K562 (cell line): Measurements from ENCODE around the gene SLC16A10. TPM values are rescaled to one million over a fixed set of nuclear protein-coding genes. Genes with fewer than 3 reads are reported as not detected.
"Not testable (repeated sequence)": the region's sequence is repeated elsewhere in the genome, so short reads cannot be mapped to it uniquely, and the experiment has no call there.

ENCODE experiments used
- ATAC-seq: fragments of 200-7000 bp; cut with Tn5 transposase; 3 replicates; pipeline ENCODE4 v1.9.1; 2020; ENCODE audit warnings: moderate library complexity
- BruUV-seq: library from RNA; stranded (reverse); fragments of 400-500 nt; replicated peaks from 2 replicates; lab custom pipeline; 2021; lab: Mats Ljungman, UMichigan
- CTCF ChIA-PET: fragments of 300-600 bp; formaldehyde crosslinking; extraction: SDS; loops from one replicate; lab custom pipeline; 2021; ENCODE audit warnings: low intra/inter-chr PET ratio; lab: Yijun Ruan, JAX
- POLR2A ChIA-PET: fragments of 300-600, 350-650 bp; sonication (Branson Sonifier 250); formaldehyde crosslinking; extraction: SDS; loops from one replicate; lab custom pipeline; 2021; ENCODE audit warnings: antibody characterized with exemption, inconsistent platforms; lab: Yijun Ruan, JAX
- DNase-seq, 4 experiments: peaks; one replicate each; pipeline versions ENCODE4 v3.0.0 to v3.0.0-alpha.2; 2011 to 2018; ENCODE audit warnings: low spot score in 3 of 4, mixed read lengths in 3 of 4; ENCODE audit errors: extremely low read depth in 1 of 4
- FAIRE-seq: peaks from 2 replicates; lab custom pipeline; 2011; peaks lifted over from hg19 to GRCh38; lab: Jason Lieb, UNC
- H2AFZ ChIP-seq: 2 replicates; pipeline ENCODE4 v1.6.0; 2011; ENCODE audit warnings: low read depth, low read length, control low read depth, inconsistent platforms
- H3K27ac ChIP-seq: fragments of 200-600 bp; 3 replicates; pipeline ENCODE4 v1.8.0; 2011; ENCODE audit warnings: low read depth, mild to moderate bottlenecking, control low read depth, inconsistent platforms, low read length, moderate library complexity, mixed read lengths; ENCODE audit errors: extremely low read depth
- H3K27me3 ChIP-seq, 2 experiments: fragments of 300-600 bp in 1 of 2; 2 replicates in 1 of 2; 3 replicates in 1 of 2; pipeline versions ENCODE4 v1.6.0 to v1.8.0; 2011; ENCODE audit warnings: inconsistent platforms in 2 of 2, low read length in 2 of 2, mild to moderate bottlenecking in 1 of 2, mixed read lengths in 1 of 2, moderate library complexity in 1 of 2; ENCODE audit not compliant: control insufficient read depth in 2 of 2, insufficient read depth in 2 of 2
- H3K36me3 ChIP-seq: fragments of 300-600 bp; 3 replicates; pipeline ENCODE4 v1.8.0; 2011; ENCODE audit warnings: mild to moderate bottlenecking, low read length, inconsistent platforms; ENCODE audit not compliant: control insufficient read depth, insufficient read depth
- H3K4me1 ChIP-seq, 2 experiments: fragments of 200-600 bp in 1 of 2; replicated peaks in 1 of 2; 2 replicates in 1 of 2; 3 replicates in 1 of 2; pipeline versions ENCODE4 v1.5.1 to v1.8.0; 2011; ENCODE audit warnings: inconsistent platforms in 2 of 2, low read length in 2 of 2, mild to moderate bottlenecking in 1 of 2, mixed read lengths in 1 of 2, moderate library complexity in 1 of 2; ENCODE audit not compliant: control insufficient read depth in 2 of 2, insufficient read depth in 2 of 2
- H3K4me2 ChIP-seq: 2 replicates; pipeline ENCODE4 v1.6.1; 2011; ENCODE audit warnings: low read length, control low read depth, inconsistent platforms, mixed read lengths; ENCODE audit not compliant: insufficient read depth
- H3K4me3 ChIP-seq: fragments of 200-600 bp; sonication (generic), shearing (Covaris generic); 2 replicates; pipeline ENCODE4 v1.5.1; 2016; ENCODE audit warnings: control low read depth, inconsistent platforms
- H3K79me2 ChIP-seq: fragments of 200-600 bp; 3 replicates; pipeline ENCODE4 v1.8.0; 2011; ENCODE audit warnings: low read length, inconsistent platforms; ENCODE audit not compliant: control insufficient read depth, insufficient read depth
- H3K9ac ChIP-seq, 2 experiments: 2 replicates each; pipeline versions ENCODE4 v1.6.0 to v1.6.1; 2011; ENCODE audit warnings: low read depth in 2 of 2, low read length in 2 of 2, control low read depth in 1 of 2, inconsistent platforms in 1 of 2, mild to moderate bottlenecking in 1 of 2, mixed read lengths in 1 of 2; ENCODE audit not compliant: insufficient read depth in 1 of 2
- H3K9me1 ChIP-seq: one replicate; pipeline ENCODE4 v1.6.0; 2011; ENCODE audit warnings: inconsistent platforms, mild to moderate bottlenecking, low read length, moderate library complexity; ENCODE audit not compliant: control insufficient read depth, insufficient read depth
- H3K9me3 ChIP-seq: replicated peaks from 2 replicates; pipeline ENCODE4 v1.5.1; 2011; ENCODE audit warnings: low read depth, low read length, inconsistent platforms; ENCODE audit not compliant: control insufficient read depth, insufficient read depth
- H4K20me1 ChIP-seq: replicated peaks from 2 replicates; pipeline ENCODE4 v1.6.1; 2011; ENCODE audit warnings: low read length, inconsistent platforms, mixed read lengths; ENCODE audit not compliant: control insufficient read depth, insufficient read depth
- C11orf30 ChIP-seq: fragments of 450-650 bp; IDR thresholded peaks from 2 replicates; pipeline ENCODE4 v1.6.1; 2016; ENCODE audit warnings: low read depth, mild to moderate bottlenecking
- DMBX1 ChIP-seq: fragments of 250-450 bp; sonication (Bioruptor Pico); IDR thresholded peaks from 2 replicates; pipeline ENCODE4 v1.8.0; 2022; ENCODE audit warnings: inconsistent platforms, mild to moderate bottlenecking, moderate library complexity, borderline replicate concordance
- EP400 ChIP-seq: fragments of 450-650 bp; IDR thresholded peaks from 2 replicates; pipeline ENCODE4 v1.6.1; 2017; ENCODE audit warnings: antibody characterized with exemption, mild to moderate bottlenecking, moderate library complexity
- FOXK2 ChIP-seq, 2 experiments: fragments of 450-650 bp; IDR thresholded peaks in 1 of 2; conservative IDR thresholded peaks in 1 of 2; 2 replicates each; pipeline ENCODE4 v1.6.1; 2016; ENCODE audit warnings: low read depth in 2 of 2, mild to moderate bottlenecking in 1 of 2
- HNRNPLL ChIP-seq: fragments of 200-400 bp; formaldehyde crosslinking; IDR thresholded peaks from 2 replicates; pipeline ENCODE4 v1.6.1; 2017; ENCODE audit warnings: low read length, low read depth, mild to moderate bottlenecking; ENCODE audit not compliant: poor library complexity, severe bottlenecking
- PHB2 ChIP-seq: fragments of 450-650 bp; IDR thresholded peaks from 2 replicates; pipeline ENCODE4 v1.6.1; 2017; ENCODE audit warnings: low read depth
- RBM15 ChIP-seq: fragments of 200-400 bp; formaldehyde crosslinking; IDR thresholded peaks from 2 replicates; pipeline ENCODE4 v1.6.1; 2018; ENCODE audit warnings: mild to moderate bottlenecking, low read length, moderate library complexity; ENCODE audit not compliant: insufficient read depth
- RBM17 ChIP-seq: fragments of 200-400 bp; formaldehyde crosslinking; IDR thresholded peaks from 2 replicates; pipeline ENCODE4 v1.6.1; 2017; ENCODE audit warnings: low read depth, mild to moderate bottlenecking, low read length, borderline replicate concordance
- RNF2 ChIP-seq: sonication (generic); IDR thresholded peaks from 2 replicates; pipeline ENCODE4 v1.6.1; 2016
- ZEB2 ChIP-seq: fragments of 450-650 bp; IDR thresholded peaks from 2 replicates; pipeline ENCODE4 v1.6.1; 2016
- ZNF133 ChIP-seq: fragments of 250-450 bp; sonication (Bioruptor Pico); IDR thresholded peaks from 2 replicates; pipeline ENCODE4 v1.4.0; 2020; ENCODE audit warnings: mild to moderate bottlenecking
- ZNF282 ChIP-seq: sonication (generic); formaldehyde crosslinking; IDR thresholded peaks from 2 replicates; pipeline ENCODE4 v1.8.1; 2023; ENCODE audit warnings: missing genetic modification reagents
- ZNF408 ChIP-seq: fragments of 250-450 bp; sonication (Bioruptor Pico); IDR thresholded peaks from 2 replicates; pipeline ENCODE4 v1.4.0; 2020; ENCODE audit warnings: low read depth, mild to moderate bottlenecking, moderate library complexity
- ZNF584 ChIP-seq: fragments of 200-800 bp; sonication (Bioruptor generic); IDR thresholded peaks from 2 replicates; pipeline ENCODE4 v1.6.1; 2016; ENCODE audit warnings: low read depth, mild to moderate bottlenecking, missing genetic modification characterization, missing compliant biosample characterization
- ZNF695 ChIP-seq: fragments of 450-650 bp; formaldehyde crosslinking; IDR thresholded peaks from 2 replicates; pipeline ENCODE4 v1.4.0; 2020; ENCODE audit warnings: mild to moderate bottlenecking, moderate library complexity
- ZSCAN29 ChIP-seq: fragments of 450-650 bp; IDR thresholded peaks from 2 replicates; pipeline ENCODE4 v1.6.1; 2017
- WGBS: fragments of 100-300 bp; shearing (Covaris generic); methylation state at CpG from one replicate; pipeline ENCODE4 v1.1.6; 2016; ENCODE audit warnings: low coverage, mixed read lengths; ENCODE audit not compliant: insufficient coverage; ENCODE audit errors: missing lambda C conversion rate; 5-methylcytosine and 5-hydroxymethylcytosine counted together
- in situ Hi-C: fragments of 300-500 bp; cut with MboI; formaldehyde crosslinking; loops from 4 replicates; pipeline ENCODE4 v1.15.0; 2018; ENCODE audit warnings: inconsistent platforms, mixed read lengths
- intact Hi-C: fragments of 100-400 bp; cut with micrococcal nuclease; formaldehyde crosslinking; loops from 2 replicates; pipeline ENCODE4 v1.14.2; 2022
- polyA plus RNA-seq, 8 experiments: library from polyadenylated mRNA; depleted of rRNA in 4 of 8; stranded (reverse) in 5 of 8; unstranded in 3 of 8; fragments of >200 nt; fragmentation: Nextera tagmentation in 2 of 8; fragmentation: Illumina TruSeq in 1 of 8; extraction: Ambion mirVana in 2 of 8; extraction: Trizol in 1 of 8; gene quantifications; 2 replicates each; pipeline versions ENCODE4 v1.2.1 to v1.2.3, GENCODE V29; 2011 to 2014; ENCODE audit warnings: inconsistent platforms in 1 of 8, missing spikeins in 1 of 8
- total RNA-seq, 7 experiments: library from RNA; depleted of rRNA in 6 of 7; stranded (reverse); fragments of >200 nt in 6 of 7; fragmentation: Illumina TruSeq in 2 of 7; extraction: Trizol in 2 of 7; gene quantifications; 2 replicates each; pipeline versions ENCODE4 v1.2.1 to v1.2.3, GENCODE V29; 2011 to 2021; ENCODE audit warnings: low replicate concordance in 1 of 7
- TF ChIP-seq, protein P1 (sequence below): fragments of 250-450 bp; sonication (Bioruptor Pico); IDR thresholded peaks from 2 replicates; pipeline ENCODE4 v1.9.0; 2021; ENCODE audit warnings: mild to moderate bottlenecking

SLC16A10 gene
- total and polyA plus RNA-seq, 9 of the 15 experiments (the other 6 are each of a cell fraction or from before 2014, with no cell fraction given), result 0.02 to 0.54 (median 0.24) TPM; not detected in 4

DNA sequence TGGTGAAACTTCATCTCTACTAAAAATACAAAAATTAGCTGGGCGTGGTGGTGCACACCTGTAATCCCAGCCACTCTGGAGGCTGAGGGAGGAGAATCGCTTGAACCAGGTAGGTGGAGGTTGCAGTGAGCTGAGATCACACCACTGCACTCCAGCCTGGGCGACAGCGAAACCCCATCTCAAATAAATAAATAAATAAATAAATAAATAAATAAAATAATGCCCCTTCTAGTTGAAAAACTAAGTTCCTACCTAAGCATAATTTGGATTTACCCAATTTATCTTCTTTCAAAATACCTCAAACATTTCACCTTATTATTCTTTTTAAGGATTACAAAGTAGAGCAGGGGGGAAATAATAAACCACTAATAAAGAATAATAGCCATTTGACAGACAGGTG, 116.2 kb downstream of the SLC16A10 start:
- BruUV-seq, intact Hi-C loops: not testable (repeated sequence)

DNA sequence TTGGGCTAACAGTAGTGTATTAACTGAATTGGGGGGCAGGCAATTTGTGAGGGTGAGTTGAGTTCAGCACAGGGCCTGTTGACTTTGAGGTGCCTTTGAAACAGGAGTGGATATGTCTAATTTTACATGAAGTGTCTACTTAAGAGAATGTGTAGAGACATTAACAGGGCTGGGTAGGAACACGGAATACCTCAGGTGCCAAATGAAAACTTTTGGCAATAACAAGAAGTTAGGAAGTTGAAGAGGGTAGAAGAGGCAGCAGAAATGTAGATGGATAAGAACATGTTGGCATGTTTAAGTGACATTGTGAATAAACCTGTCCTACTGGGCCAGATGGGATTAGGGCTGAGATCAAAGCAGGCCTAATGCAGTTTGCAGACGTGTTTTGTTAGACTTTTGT, 117.0 kb downstream of the SLC16A10 start:
- intact Hi-C loops, result no loop called here
- ATAC-seq, result no peak
- no peak for TF ChIP-seq ZNF584 (CRISPR knock-in tag)
- no peak for TF ChIP-seq ZNF282 (CRISPR knock-in tag)
- TF ChIP-seq RBM17, result no peak
- TF ChIP-seq ZNF133, result no peak
- TF ChIP-seq EP400, result no peak
- no peak for TF ChIP-seq ZNF695 (CRISPR knock-in tag)
- TF ChIP-seq ZSCAN29, result no peak
- TF ChIP-seq C11orf30, result no peak
- no peak for TF ChIP-seq RNF2
- TF ChIP-seq ZEB2, result no peak
- TF ChIP-seq, protein P1, sequence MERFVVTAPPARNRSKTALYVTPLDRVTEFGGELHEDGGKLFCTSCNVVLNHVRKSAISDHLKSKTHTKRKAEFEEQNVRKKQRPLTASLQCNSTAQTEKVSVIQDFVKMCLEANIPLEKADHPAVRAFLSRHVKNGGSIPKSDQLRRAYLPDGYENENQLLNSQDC (CRISPR knock-in tag), result no peak
- no peak for TF ChIP-seq PHB2
- no peak for TF ChIP-seq FOXK2 (conservative IDR thresholded peaks at IDR 0.05 in 1 of 2, IDR thresholded peaks at IDR 0.05 in 1 of 2; ENCODE audit: low read depth in 2 of 2)
- TF ChIP-seq HNRNPLL, result no peak
- no peak for TF ChIP-seq ZNF408 (CRISPR knock-in tag)
- TF ChIP-seq RBM15, result no peak
- no peak for TF ChIP-seq DMBX1 (CRISPR knock-in tag)

More for the DNA sequence above, 116.2 kb downstream of the SLC16A10 start:
- 18% methylated on average over 4 of the region's 4 CpGs for WGBS
- H2AFZ ChIP-seq, H4K20me1 ChIP-seq, H3K9me1 ChIP-seq, CTCF ChIA-PET, ATAC-seq, DNase-seq, H3K79me2 ChIP-seq, in situ Hi-C loops, H3K4me3 ChIP-seq, H3K9me3 ChIP-seq, FAIRE-seq, H3K27ac ChIP-seq, H3K4me1 ChIP-seq, H3K9ac ChIP-seq, H3K36me3 ChIP-seq, H3K4me2 ChIP-seq: not testable (repeated sequence)
- POLR2A ChIA-PET, result interaction anchor here (0.7 kb wide), 1 partner anchor 173 kb away, joined by 3 read pairs; no protein-coding TSS in a partner anchor
- peaks cover 5 to 10% of the 10 kb centered on the region in 2 experiments; a peak in 4 of 5 replicates for H3K27me3 ChIP-seq

More for the DNA sequence above, 117.0 kb downstream of the SLC16A10 start:
- Histone ChIP-seq H3K9me1 (no peaks in the 10 kb centered on the region), H3K9me3 (no peaks in the 10 kb centered on the region), H4K20me1 (0 out of 2 replicates have a peak, but pooled peaks cover 4% of the 10 kb centered on the region), H3K4me1 (no peaks in the 10 kb centered on the region), H3K27ac (no peak overlapping the region), H3K79me2 (no peaks in the 10 kb centered on the region), H3K36me3 (no peaks in the 10 kb centered on the region), H3K4me3 (no peak overlapping the region), H3K9ac (no peak overlapping the region), H3K4me2 (no peak overlapping the region), H3K27me3 (peaks cover 5 to 10% of the 10 kb centered on the region in 2 experiments; a peak in 4 of 5 replicates), H2AFZ (no peak overlapping the region)
- WGBS, result 14% methylated on average over 2 of the region's 2 CpGs
- DNase-seq (no peak), FAIRE-seq (no peak)
- ChIA-PET POLR2A (no interaction called here), CTCF (no interaction called here)
- no TSS peak for BruUV-seq
- in situ Hi-C loops, result no loop called here
